ENCODE results near the gene SPAG17. TPM values are rescaled to one million over a fixed set of nuclear protein-coding genes. Genes with fewer than 3 reads are reported as not detected.
"Not testable (repeated sequence)": the region's sequence is repeated elsewhere in the genome, so short reads cannot be mapped to it uniquely, and the experiment has no call there.

The SPAG17 gene
- total RNA-seq, 4 donors from 2014 or later = not detected

DNA sequence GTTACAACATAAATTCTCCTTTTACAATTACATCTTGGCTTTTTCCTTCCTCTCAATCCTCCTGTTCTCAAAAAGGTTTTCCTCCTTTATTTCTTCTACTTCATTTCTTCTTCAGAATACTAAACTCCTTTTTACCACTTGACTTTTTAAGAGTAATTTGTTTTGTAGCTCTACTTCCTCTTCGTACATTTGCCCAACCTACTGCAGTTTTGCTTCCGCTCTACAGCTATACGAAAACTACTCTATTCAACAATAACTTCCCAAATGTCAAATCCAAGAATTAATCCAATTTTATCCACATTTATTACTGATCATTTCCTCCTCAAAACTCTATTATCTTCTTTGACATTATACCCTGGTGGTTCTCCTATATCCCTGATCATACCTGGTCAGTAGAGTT is 259.0 kb downstream of the SPAG17 start:
- no peak for TF ChIP-seq POLR2A (IDR thresholded peaks at IDR 0.05)
- TF ChIP-seq, protein P1, sequence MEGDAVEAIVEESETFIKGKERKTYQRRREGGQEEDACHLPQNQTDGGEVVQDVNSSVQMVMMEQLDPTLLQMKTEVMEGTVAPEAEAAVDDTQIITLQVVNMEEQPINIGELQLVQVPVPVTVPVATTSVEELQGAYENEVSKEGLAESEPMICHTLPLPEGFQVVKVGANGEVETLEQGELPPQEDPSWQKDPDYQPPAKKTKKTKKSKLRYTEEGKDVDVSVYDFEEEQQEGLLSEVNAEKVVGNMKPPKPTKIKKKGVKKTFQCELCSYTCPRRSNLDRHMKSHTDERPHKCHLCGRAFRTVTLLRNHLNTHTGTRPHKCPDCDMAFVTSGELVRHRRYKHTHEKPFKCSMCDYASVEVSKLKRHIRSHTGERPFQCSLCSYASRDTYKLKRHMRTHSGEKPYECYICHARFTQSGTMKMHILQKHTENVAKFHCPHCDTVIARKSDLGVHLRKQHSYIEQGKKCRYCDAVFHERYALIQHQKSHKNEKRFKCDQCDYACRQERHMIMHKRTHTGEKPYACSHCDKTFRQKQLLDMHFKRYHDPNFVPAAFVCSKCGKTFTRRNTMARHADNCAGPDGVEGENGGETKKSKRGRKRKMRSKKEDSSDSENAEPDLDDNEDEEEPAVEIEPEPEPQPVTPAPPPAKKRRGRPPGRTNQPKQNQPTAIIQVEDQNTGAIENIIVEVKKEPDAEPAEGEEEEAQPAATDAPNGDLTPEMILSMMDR (IDR thresholded peaks at IDR 0.05 in 4 of 5, conservative IDR thresholded peaks at IDR 0.05 in 1 of 5) = no peak
- no peaks in the 10 kb centered on the region for H3K9me3 ChIP-seq
- no peak overlapping the region for H3K27ac ChIP-seq
- peaks cover 22 to 24% of the 10 kb centered on the region in 2 donors for H3K4me1 ChIP-seq
- H3K27me3 ChIP-seq = no peaks in the 10 kb centered on the region
- in situ Hi-C loops (cut with MboI; ENCODE audit: low sequenced_read_pairs in 4 of 4) = no loop called here
- no peak for ATAC-seq
- no peaks in the 10 kb centered on the region for H3K36me3 ChIP-seq
- intact Hi-C loops (cut with DNase I; ENCODE audit: low total_unique reads) = loop anchor here (5.0 kb wide), 1 partner anchor 559 kb away; the partner anchor contains the start of gene MAN1A2
- no peak overlapping the region for H3K4me3 ChIP-seq
- no peak for DNase-seq

DNA sequence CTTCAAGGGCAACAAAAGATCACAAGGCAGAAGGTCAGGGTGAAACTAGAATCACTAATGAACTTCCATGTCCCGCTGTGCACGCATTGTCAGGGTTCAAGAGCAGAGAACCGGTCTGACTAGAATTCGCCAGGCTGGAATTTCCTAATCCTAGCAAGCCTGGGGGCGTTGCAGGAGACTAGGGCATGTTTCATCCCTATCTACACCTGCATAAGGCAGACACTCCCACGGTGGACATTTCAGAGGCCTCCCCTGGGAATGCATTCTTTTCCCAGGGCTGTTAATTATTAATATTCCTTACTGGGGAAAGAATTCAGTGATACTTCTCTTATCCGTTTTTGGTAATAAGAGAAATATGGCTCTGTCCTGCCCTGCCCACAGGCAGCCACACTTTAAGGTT is 262.3 kb downstream of the SPAG17 start:
- DNase-seq; H3K4me3 ChIP-seq; H3K4me1 ChIP-seq; H3K27me3 ChIP-seq; intact Hi-C loops (cut with DNase I; ENCODE audit: low total_unique reads); H3K27ac ChIP-seq; in situ Hi-C loops (cut with MboI; ENCODE audit: low sequenced_read_pairs in 4 of 4); ATAC-seq; H3K9me3 ChIP-seq: not testable (repeated sequence)
- H3K36me3 ChIP-seq = peaks cover 0 to 24% of the 10 kb centered on the region in 2 donors

DNA sequence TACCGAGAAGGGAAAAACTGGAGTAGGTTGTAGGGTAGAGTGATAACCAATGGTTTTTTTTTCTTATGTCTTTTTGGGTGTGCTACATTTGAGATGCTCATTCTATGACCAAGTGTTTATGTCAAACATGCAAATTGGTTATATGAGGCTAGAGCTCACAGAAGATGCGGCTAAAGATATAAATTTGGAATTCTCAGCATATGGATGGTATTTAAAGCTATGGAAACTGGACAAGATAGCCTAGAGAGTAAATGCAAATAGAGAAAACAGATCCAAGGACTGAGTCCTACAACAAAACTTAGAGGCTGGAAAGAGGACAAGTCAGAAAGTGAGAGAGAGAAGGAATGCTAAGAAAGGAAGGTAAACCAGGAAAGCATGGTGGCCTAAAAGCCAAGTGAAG is 263.0 kb downstream of the SPAG17 start:
- no peak overlapping the region for H3K27ac ChIP-seq
- no peaks in the 10 kb centered on the region for H3K4me1 ChIP-seq
- H3K9me3 ChIP-seq = no peaks in the 10 kb centered on the region
- H3K4me3 ChIP-seq = no peak overlapping the region
- in situ Hi-C loops (cut with MboI; ENCODE audit: low sequenced_read_pairs in 4 of 4) = no loop called here
- no peak for TF ChIP-seq POLR2A (IDR thresholded peaks at IDR 0.05)
- TF ChIP-seq, protein P1 (IDR thresholded peaks at IDR 0.05 in 4 of 5, conservative IDR thresholded peaks at IDR 0.05 in 1 of 5) = no peak
- DNase-seq = no peak
- H3K27me3 ChIP-seq = no peaks in the 10 kb centered on the region
- intact Hi-C loops (cut with DNase I; ENCODE audit: low total_unique reads) = no loop called here
- H3K36me3 ChIP-seq = peaks cover 0 to 31% of the 10 kb centered on the region in 2 donors
- no peak for ATAC-seq

DNA sequence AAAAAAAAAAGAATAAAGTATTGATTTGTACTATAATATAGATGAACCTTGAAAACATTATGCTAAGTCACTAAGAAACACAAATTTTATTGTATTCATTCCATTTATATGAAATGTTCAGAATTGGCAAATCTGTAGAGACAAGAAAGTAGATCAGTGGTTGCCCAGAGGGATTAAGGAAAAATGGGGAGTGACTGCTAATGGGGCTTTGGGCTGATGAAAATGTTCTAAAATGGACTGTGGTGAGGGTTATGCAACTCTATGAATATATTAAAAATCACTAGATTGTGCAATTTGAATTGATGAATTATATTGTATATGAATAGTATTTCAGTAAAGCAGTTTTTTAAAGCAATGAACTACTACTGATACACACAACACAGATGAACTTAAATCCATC is 265.7 kb downstream of the SPAG17 start:
- intact Hi-C loops (cut with DNase I; ENCODE audit: low total_unique reads) = no loop called here
- DNase-seq (no peak), ATAC-seq (no peak)
- Histone ChIP-seq H3K27me3 (no peaks in the 10 kb centered on the region), H3K4me1 (no peaks in the 10 kb centered on the region), H3K4me3 (no peak overlapping the region), H3K27ac (no peak overlapping the region), H3K36me3 (peaks cover 0 to 53% of the 10 kb centered on the region in 2 donors), H3K9me3 (no peaks in the 10 kb centered on the region)
- TF ChIP-seq, protein P1 (IDR thresholded peaks at IDR 0.05 in 4 of 5, conservative IDR thresholded peaks at IDR 0.05 in 1 of 5) = no peak
- no peak for TF ChIP-seq POLR2A (IDR thresholded peaks at IDR 0.05)
- in situ Hi-C loops (cut with MboI; ENCODE audit: low sequenced_read_pairs in 4 of 4) = no loop called here

- Histone ChIP-seq H3K4me1 (no peaks in the 10 kb centered on the region), H3K27ac (no peak overlapping the region), H3K36me3 (peaks cover 5 to 76% of the 10 kb centered on the region in 2 donors), H3K27me3 (no peaks in the 10 kb centered on the region), H3K9me3 (no peaks in the 10 kb centered on the region), H3K4me3 (no peak overlapping the region)
- intact Hi-C loops (cut with DNase I; ENCODE audit: low total_unique reads) (no loop called here), in situ Hi-C loops (cut with MboI; ENCODE audit: low sequenced_read_pairs in 4 of 4) (no loop called here)
- TF ChIP-seq POLR2A (IDR thresholded peaks at IDR 0.05) = no peak
- TF ChIP-seq, protein P1 (IDR thresholded peaks at IDR 0.05 in 4 of 5, conservative IDR thresholded peaks at IDR 0.05 in 1 of 5) = no peak
- ATAC-seq = no peak
- no peak for DNase-seq
Observed at GRCh38 chr1:117911051-117911450, 274.0 kb downstream of the SPAG17 start.

All from gastrocnemius medialis (tissue), 4 donors.